OCI-LY1 (cell line): ENCODE data around the gene RFPL3.

Source experiments
- H2AFZ ChIP-seq: fragments of 200-600 bp; sonication (generic), shearing (Covaris generic); 2 replicates; pipeline ENCODE4 v1.6.0; 2014; ENCODE audit warnings: antibody characterized with exemption, mild to moderate bottlenecking, low read length
- H3F3A ChIP-seq: fragments of 200-600 bp; sonication (generic), shearing (Covaris generic); 2 replicates; pipeline ENCODE4 v1.6.0; 2014; ENCODE audit warnings: mild to moderate bottlenecking, antibody characterized with exemption, low read length, moderate library complexity; ENCODE audit not compliant: insufficient read depth
- H3K27ac ChIP-seq: fragments of 200-600 bp; sonication (generic); 2 replicates; pipeline ENCODE4 v1.5.1; 2014; ENCODE audit warnings: low read length, mixed run types, mild to moderate bottlenecking, low read depth; ENCODE audit not compliant: poor library complexity, severe bottlenecking
- H3K27me3 ChIP-seq: fragments of 200-600 bp; sonication (generic); 2 replicates; pipeline ENCODE4 v1.6.0; 2014; ENCODE audit warnings: antibody characterized with exemption, mild to moderate bottlenecking, low read length, moderate library complexity; ENCODE audit not compliant: insufficient read depth
- H3K36me3 ChIP-seq: fragments of 200-600 bp; sonication (generic); 2 replicates; pipeline ENCODE4 v1.6.1; 2014; ENCODE audit warnings: mild to moderate bottlenecking, antibody characterized with exemption, low read length, moderate library complexity, mixed read lengths; ENCODE audit not compliant: insufficient read depth
- H3K4me1 ChIP-seq: fragments of 200-600 bp; sonication (generic); 2 replicates; pipeline ENCODE4 v1.5.1; 2014; ENCODE audit warnings: mild to moderate bottlenecking, low read length, moderate library complexity; ENCODE audit not compliant: insufficient read depth, severe bottlenecking
- H3K4me2 ChIP-seq: fragments of 200-600 bp; sonication (generic), shearing (Covaris generic); 2 replicates; pipeline ENCODE4 v1.6.1; 2014; ENCODE audit warnings: low read length
- H3K4me3 ChIP-seq: fragments of 200-600 bp; sonication (generic); 2 replicates; pipeline ENCODE4 v1.5.1; 2014; ENCODE audit warnings: low read length, low read depth, mild to moderate bottlenecking, mixed read lengths; ENCODE audit not compliant: poor library complexity, severe bottlenecking
- H3K79me2 ChIP-seq: fragments of 200-600 bp; shearing (Covaris generic); 2 replicates; pipeline ENCODE4 v1.6.1; 2016; ENCODE audit warnings: mixed run types, low read length, mixed read lengths; ENCODE audit not compliant: insufficient read depth
- H3K9ac ChIP-seq: fragments of 200-600 bp; sonication (generic), shearing (Covaris generic); 2 replicates; pipeline ENCODE4 v1.6.1; 2014; ENCODE audit warnings: mild to moderate bottlenecking, low read length, mixed read lengths
- H3K9me2 ChIP-seq: fragments of 200-600 bp; sonication (generic), shearing (Covaris generic); 2 replicates; pipeline ENCODE4 v1.6.1; 2014; ENCODE audit warnings: low read depth, mild to moderate bottlenecking, low read length, mixed read lengths
- H3K9me3 ChIP-seq: fragments of 200-600 bp; shearing (Covaris generic); 2 replicates; pipeline ENCODE4 v1.6.1; 2014; ENCODE audit warnings: low read length, mixed read lengths
- H4K20me1 ChIP-seq: fragments of 200-600 bp; sonication (generic), shearing (Covaris generic); 2 replicates; pipeline ENCODE4 v1.6.0; 2016; ENCODE audit warnings: mild to moderate bottlenecking, low read length; ENCODE audit not compliant: insufficient read depth
- EZH2 ChIP-seq: fragments of 200-600 bp; sonication (generic), shearing (Covaris generic); IDR thresholded peaks from 2 replicates; pipeline ENCODE4 v1.8.0; 2017; ENCODE audit warnings: borderline replicate concordance, mixed run types, mild to moderate bottlenecking, antibody characterized with exemption, low read length, moderate library complexity, mixed read lengths
- TF ChIP-seq, protein P1 (sequence below): fragments of 200-600 bp; sonication (generic), shearing (Covaris generic); IDR thresholded peaks from 2 replicates; pipeline ENCODE4 v1.5.1; 2017; ENCODE audit warnings: mild to moderate bottlenecking, antibody characterized with exemption, low read length, moderate library complexity, mixed read lengths

Gene RFPL3

DNA sequence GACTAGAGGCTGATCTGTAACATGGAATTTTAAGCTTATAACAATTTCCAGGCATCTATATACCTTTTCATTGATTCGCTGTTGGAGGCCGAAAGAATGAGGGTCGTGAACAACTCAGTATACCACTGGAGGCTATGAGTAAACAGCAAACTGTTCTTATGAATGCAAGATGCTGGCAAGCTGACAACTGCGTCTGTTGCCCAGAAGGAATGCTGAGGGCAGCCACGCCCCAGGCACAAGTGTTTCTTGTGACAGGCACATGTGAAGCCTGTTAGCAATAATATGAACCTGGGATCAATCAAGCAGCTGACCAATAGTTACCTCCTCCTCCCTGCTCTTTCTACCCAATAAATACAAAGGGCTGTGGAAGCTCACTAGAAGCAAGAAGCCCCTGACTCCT lies 39.1 kb downstream of the RFPL3 start:
- Histone ChIP-seq H4K20me1 (no peaks in the 10 kb centered on the region), H3K4me2 (no peak overlapping the region), H3K4me1 (no peaks in the 10 kb centered on the region), H3K9ac (no peak overlapping the region), H2AFZ (no peak overlapping the region), H3K27me3 (no peaks in the 10 kb centered on the region), H3K36me3 (peaks cover 97% of the 10 kb centered on the region), H3K4me3 (no peak overlapping the region), H3K9me3 (no peaks in the 10 kb centered on the region), H3K27ac (no peak overlapping the region), H3K9me2 (no peaks in the 10 kb centered on the region), H3K79me2 (no peaks in the 10 kb centered on the region), H3F3A (no peaks in the 10 kb centered on the region)
- TF ChIP-seq EZH2 = no peak
- TF ChIP-seq, protein P1, sequence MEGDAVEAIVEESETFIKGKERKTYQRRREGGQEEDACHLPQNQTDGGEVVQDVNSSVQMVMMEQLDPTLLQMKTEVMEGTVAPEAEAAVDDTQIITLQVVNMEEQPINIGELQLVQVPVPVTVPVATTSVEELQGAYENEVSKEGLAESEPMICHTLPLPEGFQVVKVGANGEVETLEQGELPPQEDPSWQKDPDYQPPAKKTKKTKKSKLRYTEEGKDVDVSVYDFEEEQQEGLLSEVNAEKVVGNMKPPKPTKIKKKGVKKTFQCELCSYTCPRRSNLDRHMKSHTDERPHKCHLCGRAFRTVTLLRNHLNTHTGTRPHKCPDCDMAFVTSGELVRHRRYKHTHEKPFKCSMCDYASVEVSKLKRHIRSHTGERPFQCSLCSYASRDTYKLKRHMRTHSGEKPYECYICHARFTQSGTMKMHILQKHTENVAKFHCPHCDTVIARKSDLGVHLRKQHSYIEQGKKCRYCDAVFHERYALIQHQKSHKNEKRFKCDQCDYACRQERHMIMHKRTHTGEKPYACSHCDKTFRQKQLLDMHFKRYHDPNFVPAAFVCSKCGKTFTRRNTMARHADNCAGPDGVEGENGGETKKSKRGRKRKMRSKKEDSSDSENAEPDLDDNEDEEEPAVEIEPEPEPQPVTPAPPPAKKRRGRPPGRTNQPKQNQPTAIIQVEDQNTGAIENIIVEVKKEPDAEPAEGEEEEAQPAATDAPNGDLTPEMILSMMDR = no peak

DNA sequence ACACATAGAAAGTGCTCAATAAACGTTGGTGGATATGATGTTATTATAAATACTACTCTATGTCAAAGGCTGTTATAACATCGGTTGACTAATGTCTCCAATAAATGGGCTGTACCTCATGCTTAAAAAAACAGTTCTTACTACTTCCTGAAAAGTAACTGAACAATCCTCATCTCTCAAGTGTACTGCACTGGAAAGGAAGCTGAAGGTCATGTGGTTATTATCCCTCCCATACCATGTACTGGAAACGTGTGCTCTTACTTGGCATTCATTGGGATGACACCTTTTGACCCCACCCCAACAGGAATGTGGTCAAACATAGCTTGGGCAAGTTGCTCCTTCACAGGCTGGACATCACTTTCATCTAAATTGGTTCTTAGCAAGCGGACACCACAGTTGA lies 43.8 kb downstream of the RFPL3 start:
- H3K79me2 ChIP-seq = no peaks in the 10 kb centered on the region
- no peaks in the 10 kb centered on the region for H3K27me3 ChIP-seq
- no peak overlapping the region for H3K4me3 ChIP-seq
- H3K27ac ChIP-seq = no peak overlapping the region
- H3K9ac ChIP-seq = no peak overlapping the region
- no peak overlapping the region for H3K4me2 ChIP-seq
- H3K4me1 ChIP-seq = no peaks in the 10 kb centered on the region
- H2AFZ ChIP-seq = no peak overlapping the region
- no peaks in the 10 kb centered on the region for H4K20me1 ChIP-seq
- H3K9me2 ChIP-seq = no peaks in the 10 kb centered on the region
- H3K9me3 ChIP-seq = no peaks in the 10 kb centered on the region
- H3K36me3 ChIP-seq = peaks cover 93% of the 10 kb centered on the region
- TF ChIP-seq, protein P1 = no peak
- no peak for TF ChIP-seq EZH2
- no peaks in the 10 kb centered on the region for H3F3A ChIP-seq

GRCh38 chr22:32404021-32404420 lies 46.4 kb downstream of the RFPL3 start:
- H4K20me1 ChIP-seq = no peaks in the 10 kb centered on the region
- H3K4me2 ChIP-seq = no peak overlapping the region
- H3K4me1 ChIP-seq = peaks cover 10% of the 10 kb centered on the region
- no peak for TF ChIP-seq EZH2
- TF ChIP-seq, protein P1 = no peak
- no peak overlapping the region for H3K9ac ChIP-seq
- peaks cover 92% of the 10 kb centered on the region for H3K36me3 ChIP-seq
- no peaks in the 10 kb centered on the region for H3K9me2 ChIP-seq
- H3K9me3 ChIP-seq = no peaks in the 10 kb centered on the region
- H2AFZ ChIP-seq = no peak overlapping the region
- H3F3A ChIP-seq = no peaks in the 10 kb centered on the region
- H3K27ac ChIP-seq = no peak overlapping the region
- no peak overlapping the region for H3K4me3 ChIP-seq
- no peaks in the 10 kb centered on the region; the same call in 1 of the 2 replicates for H3K79me2 ChIP-seq
- H3K27me3 ChIP-seq = no peaks in the 10 kb centered on the region
